ENCODE measurements around the gene KCNQ1. TPM values are rescaled to one million over a fixed set of nuclear protein-coding genes. Genes with fewer than 3 reads are reported as not detected.

Gene KCNQ1
- polyA plus RNA-seq, 1 of the 3 experiments (the other 2 are of a cell fraction) = 0.05 TPM

- Histone ChIP-seq H3K9ac (no peak overlapping the region), H3K4me3 (ENCODE audit: low read depth in 2 of 2, low read length in 1 of 2) (no peak overlapping the region), H4K20me1 (ENCODE audit: insufficient read depth) (no peaks in the 10 kb centered on the region), H3F3A (replicated peaks; ENCODE audit: insufficient read depth) (no peaks in the 10 kb centered on the region), H3K79me2 (ENCODE audit: insufficient read depth) (no peaks in the 10 kb centered on the region), H3K9me3 (peaks cover 19% of the 10 kb centered on the region; the same call in 1 of the 2 replicates), H3K4me1 (ENCODE audit: control insufficient read depth in 1 of 2, insufficient read depth in 2 of 2, low read depth in 1 of 2, low read length in 1 of 2) (peaks cover 0 to 9% of the 10 kb centered on the region in 2 experiments; a peak in 1 of 4 replicates), H3K27ac (ENCODE audit: low read depth in 2 of 2, low read length in 1 of 2) (no peak overlapping the region), H3K27me3 (ENCODE audit: insufficient read depth) (no peaks in the 10 kb centered on the region), H3K36me3 (replicated peaks in 1 of 2; ENCODE audit: control insufficient read depth in 1 of 2, insufficient read depth in 2 of 2, low read length in 1 of 2) (no peaks in the 10 kb centered on the region), H3K4me2 (no peak overlapping the region), H3K9me2 (no peaks in the 10 kb centered on the region), H2AFZ (ENCODE audit: low read depth) (no peak overlapping the region)
- TF ChIP-seq EZH2phosphoT487 (IDR thresholded peaks at IDR 0.05; ENCODE audit: borderline replicate concordance, low read depth) = no peak
- no peak for TF ChIP-seq SIN3A (IDR thresholded peaks at IDR 0.05; ENCODE audit: borderline replicate concordance, low read depth, low read length)
- no peak for TF ChIP-seq IRF3 (IDR thresholded peaks at IDR 0.05; ENCODE audit: low read depth, low read length)
- TF ChIP-seq MEF2A (IDR thresholded peaks at IDR 0.05; ENCODE audit: borderline replicate concordance, low read depth) = no peak
- no peak for TF ChIP-seq TCF12 (IDR thresholded peaks at IDR 0.05)
- no peak for TF ChIP-seq ELF1 (IDR thresholded peaks at IDR 0.05)
- TF ChIP-seq FOXM1 (IDR thresholded peaks at IDR 0.05; ENCODE audit: low read depth) = no peak
- no peak for TF ChIP-seq NFIC (IDR thresholded peaks at IDR 0.05; ENCODE audit: borderline replicate concordance)
- TF ChIP-seq CTCF (IDR thresholded peaks at IDR 0.05) = no peak
- TF ChIP-seq TEAD4 (IDR thresholded peaks at IDR 0.05; ENCODE audit: borderline replicate concordance, insufficient read depth) = no peak
- no peak for TF ChIP-seq CHD2 (IDR thresholded peaks at IDR 0.05; ENCODE audit: low read length, partially characterized antibody)
- no peak for TF ChIP-seq USF2 (IDR thresholded peaks at IDR 0.05; ENCODE audit: borderline replicate concordance, low read depth, low read length)
- TF ChIP-seq RXRA (IDR thresholded peaks at IDR 0.05; ENCODE audit: borderline replicate concordance, low read depth) = no peak
- no peak for TF ChIP-seq FOSL2 (IDR thresholded peaks at IDR 0.05; ENCODE audit: borderline replicate concordance, low read depth)
- no peak for TF ChIP-seq FOXJ3 (CRISPR knock-in tag; IDR thresholded peaks at IDR 0.05)
- no peak for TF ChIP-seq NRF1 (IDR thresholded peaks at IDR 0.05; ENCODE audit: low read depth, low read length)
- no peak for TF ChIP-seq RFX5 (IDR thresholded peaks at IDR 0.05; ENCODE audit: low read length)
- TF ChIP-seq PBX3 (IDR thresholded peaks at IDR 0.05) = no peak
- TF ChIP-seq REST (IDR thresholded peaks at IDR 0.05; ENCODE audit: low read depth, low read length) = no peak
- DNase-seq = no peak
- 72% methylated on average over 15 of the region's 16 CpGs for WGBS (ENCODE audit: low lambda C conversion rate)
- POLR2A ChIA-PET = no interaction called here
- CTCF ChIA-PET = interaction anchor here (1.5 to 4.0 kb wide), 2 partner anchors 47 to 64 kb away, joined by 5 to 23 read pairs; no protein-coding TSS in a partner anchor
Observed at GRCh38 chr11:2484576-2485125, 39.8 kb downstream of the KCNQ1 start.

All from SK-N-SH (cell line).